Liver (tissue), 2 donors: ENCODE measurements around the gene RCE1.

Experiments used
- TF ChIP-seq, protein P1 (sequence below): fragments of 150-350 bp; IDR thresholded peaks from 2 replicates; pipeline ENCODE4 v1.5.1; 2017; ENCODE audit warnings: improper control_type of control experiment, low read depth, low read length; ENCODE audit not compliant: missing input control
- TF ChIP-seq, protein P2 (sequence below): IDR thresholded peaks from 2 replicates; pipeline ENCODE4 v1.6.1; 2016; ENCODE audit warnings: antibody characterized with exemption, mild to moderate bottlenecking
- donor health status: healthy.

DNA sequence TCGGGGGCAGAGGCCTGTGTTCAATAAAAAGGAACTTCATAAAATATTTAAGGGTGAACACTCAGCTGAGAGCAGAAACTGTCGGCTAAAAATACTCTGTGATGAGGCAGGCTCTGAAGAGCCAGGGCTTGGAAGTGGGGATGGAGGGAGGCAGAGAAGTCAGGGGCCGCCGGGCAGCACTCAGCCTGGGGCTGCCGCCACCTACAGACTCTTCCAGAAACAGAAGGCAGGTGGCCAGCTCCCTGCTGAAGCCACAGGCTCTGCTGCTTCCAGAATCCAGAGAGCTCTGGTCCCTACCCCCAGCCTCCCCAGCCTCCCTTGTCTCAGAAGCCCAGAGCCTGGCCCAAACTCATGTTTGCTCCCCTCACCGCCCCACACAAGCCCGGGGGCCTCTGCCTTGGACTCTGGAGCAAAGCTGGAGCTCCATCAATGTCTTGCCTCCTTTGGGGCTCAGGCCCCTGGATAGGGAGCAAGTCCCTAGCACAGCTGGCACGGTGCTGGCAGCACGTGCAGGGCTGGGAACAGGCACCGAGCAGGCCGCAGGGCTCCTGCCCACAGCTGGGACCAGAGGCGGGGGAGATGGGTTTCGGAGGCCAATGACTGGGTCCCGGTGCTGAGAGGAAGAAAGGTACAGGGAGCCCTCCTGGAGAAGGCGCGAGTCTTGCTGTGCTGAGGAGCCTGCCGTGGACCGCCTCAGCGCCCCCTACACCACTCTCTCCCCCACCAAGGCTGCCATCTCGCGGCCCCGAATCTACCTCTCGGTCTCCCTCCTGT is 21.9 kb downstream of the RCE1 start:
- TF ChIP-seq, protein P1, sequence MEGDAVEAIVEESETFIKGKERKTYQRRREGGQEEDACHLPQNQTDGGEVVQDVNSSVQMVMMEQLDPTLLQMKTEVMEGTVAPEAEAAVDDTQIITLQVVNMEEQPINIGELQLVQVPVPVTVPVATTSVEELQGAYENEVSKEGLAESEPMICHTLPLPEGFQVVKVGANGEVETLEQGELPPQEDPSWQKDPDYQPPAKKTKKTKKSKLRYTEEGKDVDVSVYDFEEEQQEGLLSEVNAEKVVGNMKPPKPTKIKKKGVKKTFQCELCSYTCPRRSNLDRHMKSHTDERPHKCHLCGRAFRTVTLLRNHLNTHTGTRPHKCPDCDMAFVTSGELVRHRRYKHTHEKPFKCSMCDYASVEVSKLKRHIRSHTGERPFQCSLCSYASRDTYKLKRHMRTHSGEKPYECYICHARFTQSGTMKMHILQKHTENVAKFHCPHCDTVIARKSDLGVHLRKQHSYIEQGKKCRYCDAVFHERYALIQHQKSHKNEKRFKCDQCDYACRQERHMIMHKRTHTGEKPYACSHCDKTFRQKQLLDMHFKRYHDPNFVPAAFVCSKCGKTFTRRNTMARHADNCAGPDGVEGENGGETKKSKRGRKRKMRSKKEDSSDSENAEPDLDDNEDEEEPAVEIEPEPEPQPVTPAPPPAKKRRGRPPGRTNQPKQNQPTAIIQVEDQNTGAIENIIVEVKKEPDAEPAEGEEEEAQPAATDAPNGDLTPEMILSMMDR: no peak
- TF ChIP-seq, protein P2, sequence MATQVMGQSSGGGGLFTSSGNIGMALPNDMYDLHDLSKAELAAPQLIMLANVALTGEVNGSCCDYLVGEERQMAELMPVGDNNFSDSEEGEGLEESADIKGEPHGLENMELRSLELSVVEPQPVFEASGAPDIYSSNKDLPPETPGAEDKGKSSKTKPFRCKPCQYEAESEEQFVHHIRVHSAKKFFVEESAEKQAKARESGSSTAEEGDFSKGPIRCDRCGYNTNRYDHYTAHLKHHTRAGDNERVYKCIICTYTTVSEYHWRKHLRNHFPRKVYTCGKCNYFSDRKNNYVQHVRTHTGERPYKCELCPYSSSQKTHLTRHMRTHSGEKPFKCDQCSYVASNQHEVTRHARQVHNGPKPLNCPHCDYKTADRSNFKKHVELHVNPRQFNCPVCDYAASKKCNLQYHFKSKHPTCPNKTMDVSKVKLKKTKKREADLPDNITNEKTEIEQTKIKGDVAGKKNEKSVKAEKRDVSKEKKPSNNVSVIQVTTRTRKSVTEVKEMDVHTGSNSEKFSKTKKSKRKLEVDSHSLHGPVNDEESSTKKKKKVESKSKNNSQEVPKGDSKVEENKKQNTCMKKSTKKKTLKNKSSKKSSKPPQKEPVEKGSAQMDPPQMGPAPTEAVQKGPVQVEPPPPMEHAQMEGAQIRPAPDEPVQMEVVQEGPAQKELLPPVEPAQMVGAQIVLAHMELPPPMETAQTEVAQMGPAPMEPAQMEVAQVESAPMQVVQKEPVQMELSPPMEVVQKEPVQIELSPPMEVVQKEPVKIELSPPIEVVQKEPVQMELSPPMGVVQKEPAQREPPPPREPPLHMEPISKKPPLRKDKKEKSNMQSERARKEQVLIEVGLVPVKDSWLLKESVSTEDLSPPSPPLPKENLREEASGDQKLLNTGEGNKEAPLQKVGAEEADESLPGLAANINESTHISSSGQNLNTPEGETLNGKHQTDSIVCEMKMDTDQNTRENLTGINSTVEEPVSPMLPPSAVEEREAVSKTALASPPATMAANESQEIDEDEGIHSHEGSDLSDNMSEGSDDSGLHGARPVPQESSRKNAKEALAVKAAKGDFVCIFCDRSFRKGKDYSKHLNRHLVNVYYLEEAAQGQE: no peak
